GM18519 (cell line): ENCODE measurements around the gene FOXN3.
A peak's percentile ranks its signal among the peaks of the same experiment; 100 is the strongest.

Experiments
- ATAC-seq: cut with Tn5 transposase; IDR thresholded peaks from one replicate; pipeline ENCODE4 v1.9.1; 2021; ENCODE audit warnings: mild to moderate bottlenecking, moderate library complexity; ENCODE audit not compliant: unreplicated experiment, low FRiP score

Gene FOXN3

GRCh38 chr14:89288114-89288513 is 128.9 kb downstream of the FOXN3 start:
- ATAC-seq: no peak

DNA sequence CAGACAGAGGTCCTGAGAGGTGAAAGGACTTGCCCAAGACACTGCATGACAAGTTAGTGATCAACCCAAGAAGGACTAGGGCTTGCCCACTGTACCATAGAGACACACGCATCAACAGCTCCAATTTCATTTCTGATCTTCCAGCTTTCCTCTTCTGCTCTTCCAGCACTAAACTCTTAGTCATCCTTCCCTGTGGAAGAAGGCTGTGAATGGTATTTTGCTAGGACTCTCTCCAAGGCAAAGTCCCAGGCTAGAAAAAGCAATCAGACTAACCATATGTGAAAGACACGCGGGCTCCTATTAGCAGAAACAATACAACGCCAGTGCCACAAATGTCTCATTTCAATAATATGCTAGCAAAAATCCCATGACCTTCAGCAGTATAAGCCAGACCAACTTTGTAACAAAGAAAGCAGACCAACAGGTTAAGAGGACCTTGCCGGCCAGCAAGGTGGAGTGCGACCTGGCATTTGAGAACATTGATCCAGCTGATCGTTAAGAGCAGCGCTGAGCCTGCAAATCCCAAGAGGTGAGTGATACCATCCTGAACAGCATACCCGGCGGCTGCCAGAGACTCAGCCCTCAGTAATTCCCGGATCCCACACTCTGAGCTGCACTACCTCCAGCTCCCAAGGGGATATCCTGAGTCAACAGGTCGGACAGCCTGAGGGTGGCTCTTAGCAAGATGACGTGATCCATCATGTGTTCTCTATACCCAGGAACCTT is 132.5 kb downstream of the FOXN3 start:
- no peak for ATAC-seq

DNA sequence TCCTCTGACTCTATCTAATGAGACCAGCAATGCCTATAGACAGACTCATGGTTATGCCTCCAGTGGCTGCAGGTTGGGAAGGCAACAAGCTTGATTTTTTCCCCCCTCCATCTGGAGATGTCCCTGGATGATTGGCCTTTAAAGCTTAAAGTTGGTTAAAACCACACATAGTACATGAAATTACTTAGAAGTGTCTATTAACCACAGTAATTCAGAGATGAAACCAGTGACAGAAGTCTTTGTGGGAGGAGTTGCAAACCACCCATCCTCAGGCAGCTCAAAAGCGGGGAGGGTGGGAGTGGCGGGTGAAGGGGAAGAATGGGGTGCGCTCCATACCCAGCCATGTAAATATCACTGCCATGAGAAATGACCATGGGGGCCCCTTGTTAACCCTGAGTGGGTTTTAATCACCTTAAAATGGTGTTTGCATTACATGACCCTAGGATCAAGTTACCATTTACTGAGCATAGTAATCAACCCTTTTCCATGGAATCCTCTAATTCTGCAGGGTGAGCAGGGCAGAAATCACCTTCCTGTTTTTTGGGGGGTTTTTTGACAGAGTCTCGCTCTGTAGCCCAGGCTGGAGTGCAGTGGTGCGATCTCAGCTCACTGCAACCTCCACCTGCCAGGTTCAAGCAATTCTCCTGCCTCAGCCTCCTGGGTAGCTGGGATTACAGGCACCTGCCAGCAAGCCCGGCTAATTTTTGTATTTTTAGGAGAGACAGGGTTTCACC is 133.5 kb downstream of the FOXN3 start:
- ATAC-seq: no peak

DNA sequence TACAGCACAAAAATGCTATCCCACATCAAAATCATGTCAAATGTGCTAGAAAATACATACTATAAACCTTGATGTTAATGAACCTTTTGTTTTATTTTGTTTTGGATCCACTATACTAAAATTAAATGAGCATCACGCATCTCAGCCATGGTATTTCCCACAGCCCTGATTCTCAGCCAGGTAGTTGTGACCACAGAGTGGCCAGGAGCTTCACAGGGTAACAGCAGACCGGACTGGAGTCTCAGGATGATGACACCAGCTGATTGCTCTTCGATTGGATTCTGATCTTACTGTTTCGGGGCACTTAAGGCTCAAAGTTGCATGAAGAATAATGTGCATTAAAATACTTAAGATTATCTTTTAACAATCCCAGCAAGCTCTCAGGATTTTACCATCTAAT is 134.8 kb downstream of the FOXN3 start:
- ATAC-seq: no peak

DNA sequence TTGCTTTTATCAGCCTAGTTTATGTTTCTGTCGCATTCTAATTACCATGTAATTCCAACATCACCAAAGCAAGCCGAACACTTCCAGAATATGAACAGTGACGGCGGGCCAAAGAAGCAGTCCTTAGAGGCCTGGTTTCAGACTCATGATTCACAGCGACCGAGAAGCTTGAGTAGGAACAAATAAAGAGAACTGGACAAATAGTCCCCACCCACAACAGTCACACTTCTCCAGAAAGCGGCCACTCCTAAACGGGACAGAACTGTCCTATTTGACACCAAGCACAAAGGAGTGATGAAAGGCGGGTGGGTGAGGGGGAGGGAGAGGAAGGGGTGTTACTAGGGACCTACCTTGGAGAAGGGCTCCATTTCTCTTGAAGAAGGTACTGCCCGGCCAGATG is 136.4 kb downstream of the FOXN3 start:
- no peak for ATAC-seq

DNA sequence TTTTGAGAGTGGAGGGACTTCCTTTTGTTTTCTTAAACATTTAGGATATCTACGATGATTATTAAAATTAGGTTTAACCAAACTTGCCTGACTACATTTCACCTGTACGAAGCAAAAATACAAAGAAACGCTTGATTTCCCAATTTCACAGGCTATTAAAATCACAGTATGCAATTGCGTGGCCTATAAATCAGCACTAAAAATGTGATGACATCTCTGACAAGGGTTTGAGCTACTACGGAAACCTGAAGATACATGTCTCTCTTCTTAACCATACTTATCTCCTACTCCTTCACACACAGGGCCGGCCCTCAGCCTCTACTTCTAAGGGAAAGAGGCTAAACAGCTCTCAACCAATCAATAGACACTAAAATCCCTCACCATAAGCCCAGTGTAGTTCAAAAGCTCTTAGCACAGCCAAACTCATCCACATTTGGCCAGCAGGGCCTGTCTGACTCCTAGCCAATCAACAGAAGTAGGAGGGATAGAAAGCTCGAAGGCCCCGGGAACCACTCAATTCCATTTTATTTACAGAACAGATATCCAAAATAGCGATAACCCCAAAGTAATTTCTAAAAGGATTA is 137.3 kb downstream of the FOXN3 start:
- ATAC-seq: no peak

- ATAC-seq: no peak
These were observed 139.8 kb downstream of the FOXN3 start for GRCh38 chr14:89277203-89277602.

DNA sequence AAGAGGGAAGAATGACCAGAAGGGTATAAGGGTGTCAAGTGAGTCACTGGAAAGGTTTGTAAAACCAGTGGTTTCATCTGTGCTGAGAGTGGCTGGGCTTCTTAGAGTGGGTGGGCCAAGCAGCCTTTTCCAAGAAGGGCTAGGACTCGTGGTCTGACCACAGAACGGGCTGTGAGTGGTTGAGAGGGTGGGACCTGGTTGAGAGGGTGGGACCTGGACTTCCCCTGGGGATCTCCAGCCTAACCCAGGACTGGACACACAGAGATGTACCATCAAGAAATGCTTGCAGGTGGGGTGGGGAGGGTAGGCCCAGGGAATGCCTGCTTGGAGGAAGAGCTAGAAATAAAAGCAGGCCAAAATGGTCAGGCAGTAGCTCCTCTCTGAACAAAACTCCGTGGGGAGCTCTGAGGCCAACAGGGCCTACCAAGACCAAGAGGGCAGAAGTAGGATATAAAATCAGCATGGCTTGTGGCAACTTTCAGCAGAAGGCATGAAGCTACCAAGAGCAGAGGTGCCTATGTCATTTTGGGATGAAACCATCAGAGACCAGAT is 140.5 kb downstream of the FOXN3 start:
- ATAC-seq: peak; percentile 89

DNA sequence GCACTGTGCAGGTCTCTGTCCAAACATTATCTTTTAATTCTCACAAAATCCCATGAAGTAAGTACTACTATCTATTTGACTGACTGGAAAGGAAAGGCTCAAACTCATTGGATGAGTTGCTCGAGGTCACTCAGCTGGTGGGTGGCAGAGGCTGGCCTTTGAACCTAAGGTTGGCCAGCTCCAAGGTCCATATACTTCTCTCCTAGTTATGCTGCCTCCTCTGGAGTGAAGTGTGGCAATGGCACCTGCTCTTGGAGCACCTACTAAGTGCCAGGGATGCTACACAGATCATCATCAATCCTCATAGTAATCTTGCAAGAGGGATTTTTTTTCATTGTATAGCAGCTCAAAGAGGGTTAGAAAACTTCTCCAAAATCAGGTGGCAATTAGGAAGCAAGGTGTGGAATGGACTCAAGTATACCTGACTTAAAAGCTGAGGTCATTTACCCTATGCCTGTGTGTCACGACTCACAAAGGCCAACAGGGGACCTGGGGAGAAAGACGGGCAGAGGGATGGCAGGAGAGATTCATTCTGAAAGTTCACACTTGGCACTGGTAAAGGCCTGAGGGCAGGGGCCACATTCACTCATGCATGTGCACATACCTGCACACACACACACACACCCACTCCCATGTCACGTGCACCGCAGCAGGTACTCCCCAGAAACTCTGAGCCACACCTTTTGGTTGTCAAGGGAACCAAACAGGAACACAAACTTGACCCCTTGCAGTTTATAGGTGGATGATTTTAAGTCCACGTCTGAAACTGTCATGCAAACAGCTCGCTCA is 146.4 kb downstream of the FOXN3 start:
- no peak for ATAC-seq

DNA sequence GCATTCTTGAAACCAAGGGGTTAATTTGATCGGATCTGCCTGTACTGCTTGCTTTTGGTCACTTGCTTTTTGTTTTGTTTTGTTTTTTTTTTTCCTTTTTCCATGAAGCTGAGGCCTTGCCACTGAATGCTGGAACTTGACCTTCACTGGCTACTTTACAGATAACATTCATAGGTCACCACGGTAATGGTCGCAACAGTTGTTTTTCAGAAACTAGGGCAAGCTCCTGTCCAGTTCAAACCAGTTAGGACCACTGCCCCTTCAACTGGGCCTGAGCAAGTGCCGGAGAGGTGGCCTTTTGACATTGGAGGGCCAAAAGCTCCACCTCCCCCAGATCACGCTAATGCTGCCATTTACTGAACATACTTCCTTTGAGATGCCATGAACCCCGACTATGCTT is 147.6 kb downstream of the FOXN3 start:
- ATAC-seq: no peak

DNA sequence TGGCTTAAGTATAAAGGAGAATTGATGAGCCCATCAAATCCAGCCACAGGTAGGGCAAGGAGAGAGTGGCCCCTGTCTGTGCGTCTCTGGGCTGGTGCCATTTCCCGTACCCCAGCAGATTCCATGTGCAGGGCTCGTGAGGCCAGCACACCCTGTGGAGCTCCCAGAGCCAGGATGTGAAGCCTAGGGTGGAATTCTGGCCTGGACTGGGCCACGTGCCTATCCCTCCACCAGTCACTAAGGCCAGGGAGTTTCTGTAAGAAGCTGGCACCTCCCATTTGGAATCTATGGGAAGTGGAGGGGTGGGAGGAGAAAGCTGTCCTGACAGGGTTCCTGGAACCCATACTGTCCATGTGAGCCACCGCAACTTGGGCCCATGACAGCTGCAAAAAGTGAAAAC is 148.5 kb downstream of the FOXN3 start:
- ATAC-seq: no peak

GRCh38 chr14:89267656-89268055 is 149.4 kb downstream of the FOXN3 start:
- ATAC-seq: no peak

DNA sequence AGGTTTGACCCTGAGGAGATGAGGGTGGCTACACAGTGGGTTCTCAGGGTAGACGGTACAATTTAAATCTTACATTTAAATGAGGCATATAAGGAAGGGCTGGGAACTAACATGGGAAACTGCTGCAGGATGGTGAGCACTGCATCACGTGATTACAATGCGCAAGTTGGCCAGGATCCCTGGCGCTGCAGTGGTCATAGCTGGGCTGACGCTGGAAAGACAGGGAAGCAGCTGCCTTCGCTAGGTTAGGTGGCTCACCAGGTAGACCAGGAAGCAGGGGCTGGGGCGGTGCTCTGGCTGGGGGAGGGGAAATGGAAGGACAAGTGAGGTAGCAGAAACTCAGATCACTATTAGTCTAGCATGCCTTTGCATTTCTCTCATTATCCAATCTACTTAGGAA is 149.9 kb downstream of the FOXN3 start:
- ATAC-seq: no peak

DNA sequence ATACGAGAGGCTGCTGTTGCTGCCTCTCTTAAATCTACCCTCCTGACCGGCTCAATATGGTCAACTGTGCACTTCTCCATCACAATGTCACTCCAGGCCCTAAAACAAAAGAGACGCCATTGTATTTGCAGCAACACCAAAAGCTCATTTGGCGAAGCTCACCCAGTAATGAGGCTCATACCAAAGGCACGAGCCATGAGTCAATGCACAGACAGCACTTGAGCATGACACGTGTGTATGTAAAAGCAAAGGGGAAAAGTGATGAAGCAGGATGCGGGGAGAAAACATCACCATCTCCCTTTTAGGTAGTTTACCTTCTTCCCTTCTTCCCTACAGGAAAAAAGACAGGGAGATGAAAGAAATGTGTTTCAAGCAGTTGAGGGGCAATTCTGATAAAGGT is 150.3 kb downstream of the FOXN3 start:
- ATAC-seq: no peak

DNA sequence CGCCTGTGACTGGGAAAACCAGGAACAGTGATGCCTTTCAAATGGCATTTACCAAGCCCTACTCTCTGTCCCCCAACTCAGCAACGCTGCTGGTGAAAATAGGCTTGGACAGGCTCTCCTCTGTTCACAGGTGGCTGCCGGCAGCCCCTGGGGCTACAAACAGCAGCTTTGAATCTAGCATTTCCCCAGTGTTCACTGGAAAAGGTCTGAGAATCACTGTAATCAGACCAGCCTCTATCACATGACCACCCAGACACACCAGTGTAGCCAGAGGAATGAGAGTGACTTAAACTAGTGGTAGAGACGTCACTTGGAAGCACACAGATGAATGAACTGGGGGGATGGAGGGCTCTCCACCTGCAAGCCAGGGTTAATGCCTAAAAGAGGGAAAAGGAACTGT is 151.8 kb downstream of the FOXN3 start:
- ATAC-seq: no peak

GRCh38 chr14:89264196-89264800 is 152.7 kb downstream of the FOXN3 start:
- no peak for ATAC-seq

- no peak for ATAC-seq
These were observed 155.0 kb downstream of the FOXN3 start for GRCh38 chr14:89262041-89262440.

GRCh38 chr14:89260898-89261297 is 156.1 kb downstream of the FOXN3 start:
- no peak for ATAC-seq

DNA sequence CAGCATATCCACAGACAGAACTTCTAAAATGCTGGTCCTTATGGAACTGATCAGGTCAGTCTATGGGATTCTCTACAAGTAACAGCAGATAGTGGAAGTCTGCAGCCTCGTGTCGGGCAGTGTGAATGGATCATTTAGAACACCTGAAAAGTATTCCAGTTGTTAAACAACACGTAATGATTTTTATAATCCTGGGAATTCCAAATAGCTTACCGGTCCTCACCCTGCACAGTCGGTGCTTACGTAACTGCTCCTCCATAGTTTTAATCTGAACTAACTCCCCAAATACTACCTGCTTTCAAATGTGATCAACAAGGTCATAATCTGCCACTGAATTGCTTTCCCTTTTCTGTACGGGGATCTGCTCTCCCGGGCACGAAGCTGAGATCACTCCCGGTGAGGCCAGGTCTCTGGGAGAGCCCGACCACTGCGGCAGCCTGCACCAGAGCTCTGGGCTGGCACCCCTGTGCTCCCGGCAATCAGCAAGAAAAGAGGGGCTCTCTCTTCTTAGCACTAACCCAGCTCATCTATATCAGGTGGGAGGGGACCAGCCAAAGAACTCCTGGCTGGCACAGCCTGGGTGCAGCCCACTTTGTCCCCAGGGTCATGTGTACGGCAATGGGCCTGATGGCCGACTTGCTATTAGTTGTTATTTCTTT is 157.0 kb downstream of the FOXN3 start:
- no peak for ATAC-seq

GRCh38 chr14:89258728-89259273 is 158.2 kb downstream of the FOXN3 start:
- no peak for ATAC-seq
